Ammon's horn (tissue), 1 donor: ENCODE measurements around the gene FKBP1C.

Source experiments
- DNase-seq: peaks from one replicate; pipeline ENCODE4 v3.0.0-alpha.2; 2016; ENCODE audit warnings: low spot score

FKBP1C gene

DNA sequence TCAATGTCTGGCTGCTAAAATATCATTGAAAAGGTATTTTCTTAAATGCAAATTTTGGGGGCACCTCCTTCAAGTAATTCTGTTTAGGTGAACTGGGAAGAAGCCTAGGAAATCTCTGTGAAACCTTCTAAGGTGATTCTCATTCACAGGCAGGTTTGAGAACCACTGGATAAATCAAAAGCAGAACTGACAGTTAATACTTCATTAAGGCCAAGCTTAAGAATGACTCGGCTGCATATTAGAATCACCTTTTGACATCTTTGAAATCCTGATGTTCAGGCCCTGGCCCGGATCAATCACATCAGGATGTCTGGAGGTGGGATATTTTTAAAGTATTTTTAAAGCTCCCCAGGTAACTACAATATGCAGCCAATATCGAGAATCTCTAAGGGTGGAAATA, 50.6 kb downstream of the FKBP1C start:
- no peak for DNase-seq
